B cell (primary cell): Measurements from ENCODE around the gene AUTS2. TPM values are rescaled to one million over a fixed set of nuclear protein-coding genes. Genes with fewer than 3 reads are reported as not detected.

Experiments
- ATAC-seq: fragments of 200-7000 bp; cut with Tn5 transposase; one replicate; pipeline ENCODE4 v1.10.0; 2021; ENCODE audit warnings: low read depth, mild to moderate bottlenecking, moderate number of reproducible peaks, moderate library complexity
- CTCF ChIA-PET: fragments of 350-600 bp; sonication (Branson Sonifier 250); formaldehyde crosslinking; loops from one replicate; lab custom pipeline; 2021; ENCODE audit warnings: antibody characterized with exemption, inconsistent platforms; lab: Charles Lee
- POLR2A ChIA-PET: fragments of 350-600 bp; sonication (Branson Sonifier 250); formaldehyde crosslinking; loops from one replicate; lab custom pipeline; 2021; ENCODE audit warnings: antibody characterized with exemption; lab: Charles Lee
- DNase-seq: peaks from one replicate; pipeline ENCODE4 v3.0.0; 2013
- H2AFZ ChIP-seq: 2 replicates; pipeline ENCODE4 v1.6.1; 2012; ENCODE audit warnings: mild to moderate bottlenecking, low read depth, low read length; ENCODE audit not compliant: insufficient read depth, poor library complexity, severe bottlenecking
- H3K27ac ChIP-seq, 2 donors: 1 replicate in 1 of 2; 2 replicates in 1 of 2; pipeline ENCODE4 v1.5.1; 2012 to 2013; ENCODE audit warnings: low read length in 2 of 2, mild to moderate bottlenecking in 2 of 2, moderate library complexity in 1 of 2
- H3K27me3 ChIP-seq, 4 experiments: fragments of 200-600 bp in 1 of 4; sonication (generic) in 1 of 4; replicated peaks in 1 of 4; 1 replicate in 2 of 4; 2 replicates in 2 of 4; pipeline versions ENCODE4 v1.6.1 to v1.7.0; 2013 to 2016; ENCODE audit warnings: low read length in 3 of 4, mild to moderate bottlenecking in 2 of 4, mixed read lengths in 1 of 4, moderate library complexity in 1 of 4; ENCODE audit not compliant: insufficient read depth in 4 of 4, control insufficient read depth in 3 of 4; ENCODE audit errors: control extremely low read depth in 1 of 4
- H3K36me3 ChIP-seq, 2 experiments: replicated peaks in 1 of 2; 1 replicate in 1 of 2; 2 replicates in 1 of 2; pipeline versions ENCODE4 v1.6.1 to v1.7.1; 2013; ENCODE audit warnings: low read length in 1 of 2; ENCODE audit not compliant: insufficient read depth in 2 of 2, control insufficient read depth in 1 of 2; ENCODE audit errors: control extremely low read depth in 1 of 2, extremely low read depth in 1 of 2
- H3K4me1 ChIP-seq, 2 donors: fragments of 200-600 bp in 1 of 2; sonication (generic) in 1 of 2; 1 replicate in 1 of 2; 2 replicates in 1 of 2; pipeline versions ENCODE4 v1.5.1 to v1.6.1; 2013 to 2017; ENCODE audit warnings: low read length in 2 of 2; ENCODE audit not compliant: control insufficient read depth in 2 of 2, insufficient read depth in 2 of 2
- H3K4me2 ChIP-seq: replicated peaks from 2 replicates; pipeline ENCODE3; 2012; ENCODE audit warnings: mild to moderate bottlenecking, low read depth, low read length; ENCODE audit not compliant: poor library complexity, severe bottlenecking
- H3K4me3 ChIP-seq, 5 experiments: fragments of 200-600 bp in 1 of 5; sonication (generic) in 1 of 5; 1 replicate in 3 of 5; 2 replicates in 2 of 5; pipeline versions ENCODE4 v1.5.1 to v1.7.0; 2011 to 2016; ENCODE audit warnings: low read length in 4 of 5, mild to moderate bottlenecking in 4 of 5, low read depth in 2 of 5, control low read depth in 1 of 5, moderate library complexity in 1 of 5; ENCODE audit not compliant: insufficient read depth in 1 of 5; ENCODE audit errors: control extremely low read depth in 1 of 5, extremely low read depth in 1 of 5
- H3K79me2 ChIP-seq: fragments of 200-600 bp; sonication (generic); one replicate; pipeline ENCODE4 v1.6.0; 2016; ENCODE audit warnings: low read length; ENCODE audit not compliant: control insufficient read depth, insufficient read depth
- H3K9ac ChIP-seq: fragments of 200-600 bp; sonication (generic); 2 replicates; pipeline ENCODE4 v1.6.1; 2017; ENCODE audit warnings: mild to moderate bottlenecking, low read length, moderate library complexity
- H3K9me3 ChIP-seq, 3 donors: one replicate each; pipeline versions ENCODE4 v1.6.1 to v1.7.1; 2013; ENCODE audit warnings: low read length in 2 of 3; ENCODE audit not compliant: control insufficient read depth in 2 of 3, insufficient read depth in 1 of 3; ENCODE audit errors: control extremely low read depth in 1 of 3
- H4K20me1 ChIP-seq: 2 replicates; pipeline ENCODE4 v1.6.0; 2012; ENCODE audit warnings: mild to moderate bottlenecking, low read length; ENCODE audit not compliant: insufficient read depth, control insufficient read depth, poor library complexity, severe bottlenecking
- H3K27ac Mint-ChIP-seq: one replicate; pipeline ENCODE4 v1.8.0; 2021; ENCODE audit warnings: mixed read lengths
- H3K27me3 Mint-ChIP-seq: one replicate; pipeline ENCODE4 v1.8.0; 2021; ENCODE audit warnings: mixed read lengths
- H3K4me1 Mint-ChIP-seq: one replicate; pipeline ENCODE4 v1.8.0; 2021; ENCODE audit warnings: mixed read lengths
- H3K4me3 Mint-ChIP-seq: one replicate; pipeline ENCODE4 v1.8.0; 2021; ENCODE audit warnings: mixed read lengths
- H3K9me3 Mint-ChIP-seq: one replicate; pipeline ENCODE4 v1.8.0; 2022; ENCODE audit warnings: mixed read lengths; ENCODE audit not compliant: insufficient read depth
- EZH2 ChIP-seq: IDR thresholded peaks from 2 replicates; pipeline ENCODE4 v1.6.1; 2012; ENCODE audit warnings: borderline replicate concordance, low read depth, mild to moderate bottlenecking, moderate library complexity, low read length; ENCODE audit not compliant: insufficient read depth, poor library complexity, severe bottlenecking
- WGBS: methylation state at CpG from one replicate; pipeline ENCODE4 v1.1.5; 2013; ENCODE audit warnings: missing lambda C conversion rate; ENCODE audit not compliant: insufficient coverage; 5-methylcytosine and 5-hydroxymethylcytosine counted together
- intact Hi-C: fragments of 100-400 bp; cut with micrococcal nuclease; formaldehyde crosslinking; loops from one replicate; pipeline ENCODE4 v1.10.0; 2022
- polyA plus RNA-seq: library from polyadenylated mRNA; depleted of rRNA; stranded (reverse); fragments of >200 nt; gene quantifications from 2 replicates; pipeline ENCODE4 v1.2.3, GENCODE V29; 2012
- total RNA-seq, 2 donors: library from RNA; stranded (reverse); fragments of 120-200 nt in 1 of 2; gene quantifications; 1 replicate in 1 of 2; 2 replicates in 1 of 2; pipeline versions ENCODE4 v1.2.3 to v1.2.4, GENCODE V29; 2013 to 2022
- TF ChIP-seq, protein P1 (sequence below): fragments of 200-600 bp; IDR thresholded peaks from one replicate; pipeline ENCODE4 v1.8.0; 2022; ENCODE audit warnings: antibody characterized with exemption, mild to moderate bottlenecking

Gene AUTS2
- total and polyA plus RNA-seq, 2 donors (not counting 1 experiment from before 2014, with no cell fraction given), result 22.3 to 35.0 TPM

DNA sequence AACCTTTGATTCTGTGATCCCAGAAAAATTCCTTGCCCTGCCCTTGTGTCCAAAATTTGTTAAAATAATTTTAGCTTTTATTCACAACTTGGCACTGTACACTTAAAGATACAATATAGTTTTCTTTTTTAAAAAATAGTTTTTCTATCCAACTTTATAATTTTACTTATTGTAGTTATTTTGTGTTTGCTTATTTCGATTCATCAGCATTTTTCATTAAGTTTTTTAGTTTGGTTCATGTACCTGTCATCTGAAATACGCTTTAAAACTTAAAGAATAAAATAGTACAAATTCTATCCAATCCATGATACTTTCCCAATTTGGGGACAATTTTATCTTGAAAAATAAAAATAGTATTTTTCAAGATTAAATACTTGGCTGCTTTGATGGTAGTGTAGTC lies 514.8 kb downstream of the AUTS2 start:
- H3K9ac ChIP-seq, result no peak overlapping the region
- H3K4me1 ChIP-seq, result no peaks in the 10 kb centered on the region
- H3K4me3 Mint-ChIP-seq, result no peak overlapping the region
- DNase-seq, result no peak
- ChIA-PET POLR2A (no interaction called here), CTCF (interaction anchor here (1.2 kb wide), 1 partner anchor 7 kb away, joined by 3 read pairs; no protein-coding TSS in a partner anchor)
- peaks cover 0 to 2% of the 10 kb centered on the region in 2 experiments for H3K36me3 ChIP-seq
- H3K27me3 Mint-ChIP-seq, result no peaks in the 10 kb centered on the region
- no peak for ATAC-seq
- no peaks in the 10 kb centered on the region for H3K9me3 ChIP-seq
- no peak overlapping the region for H3K27ac ChIP-seq
- no peak overlapping the region for H2AFZ ChIP-seq
- no peaks in the 10 kb centered on the region for H3K27me3 ChIP-seq
- no peak overlapping the region for H3K4me2 ChIP-seq
- H3K9me3 Mint-ChIP-seq, result no peaks in the 10 kb centered on the region
- H3K27ac Mint-ChIP-seq, result no peak overlapping the region
- TF ChIP-seq, protein P1, sequence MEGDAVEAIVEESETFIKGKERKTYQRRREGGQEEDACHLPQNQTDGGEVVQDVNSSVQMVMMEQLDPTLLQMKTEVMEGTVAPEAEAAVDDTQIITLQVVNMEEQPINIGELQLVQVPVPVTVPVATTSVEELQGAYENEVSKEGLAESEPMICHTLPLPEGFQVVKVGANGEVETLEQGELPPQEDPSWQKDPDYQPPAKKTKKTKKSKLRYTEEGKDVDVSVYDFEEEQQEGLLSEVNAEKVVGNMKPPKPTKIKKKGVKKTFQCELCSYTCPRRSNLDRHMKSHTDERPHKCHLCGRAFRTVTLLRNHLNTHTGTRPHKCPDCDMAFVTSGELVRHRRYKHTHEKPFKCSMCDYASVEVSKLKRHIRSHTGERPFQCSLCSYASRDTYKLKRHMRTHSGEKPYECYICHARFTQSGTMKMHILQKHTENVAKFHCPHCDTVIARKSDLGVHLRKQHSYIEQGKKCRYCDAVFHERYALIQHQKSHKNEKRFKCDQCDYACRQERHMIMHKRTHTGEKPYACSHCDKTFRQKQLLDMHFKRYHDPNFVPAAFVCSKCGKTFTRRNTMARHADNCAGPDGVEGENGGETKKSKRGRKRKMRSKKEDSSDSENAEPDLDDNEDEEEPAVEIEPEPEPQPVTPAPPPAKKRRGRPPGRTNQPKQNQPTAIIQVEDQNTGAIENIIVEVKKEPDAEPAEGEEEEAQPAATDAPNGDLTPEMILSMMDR, result no peak
- no peak for TF ChIP-seq EZH2
- intact Hi-C loops, result no loop called here
- no peaks in the 10 kb centered on the region for H3K79me2 ChIP-seq
- no peaks in the 10 kb centered on the region for H4K20me1 ChIP-seq
- H3K4me1 Mint-ChIP-seq, result peaks cover 4% of the 10 kb centered on the region
- no peak overlapping the region for H3K4me3 ChIP-seq
- no CpG with 5 or more reads among the region's 2 CpGs for WGBS

DNA sequence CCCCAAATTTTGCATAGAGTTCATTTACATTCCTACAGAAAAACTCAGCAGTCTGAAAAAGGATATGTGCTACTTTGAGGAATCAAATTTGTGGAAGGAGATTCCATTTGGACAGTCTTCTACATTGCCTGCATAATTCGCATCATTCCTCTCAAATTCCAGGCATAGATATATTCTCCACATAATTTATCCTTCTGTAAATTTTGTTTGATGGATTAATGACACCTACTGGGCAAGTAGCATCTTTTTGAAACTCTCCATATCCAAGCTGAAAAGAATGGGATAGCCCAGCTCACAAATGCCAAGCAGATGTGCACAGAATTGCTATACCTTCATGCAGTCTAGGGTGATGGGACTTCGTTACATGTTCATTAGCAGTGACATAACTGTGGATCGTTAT lies 515.3 kb downstream of the AUTS2 start:
- no peaks in the 10 kb centered on the region for H3K27me3 Mint-ChIP-seq
- Histone ChIP-seq H3K4me1 (no peaks in the 10 kb centered on the region), H3K27ac (no peak overlapping the region), H3K4me3 (no peak overlapping the region), H3K36me3 (peaks cover 0 to 5% of the 10 kb centered on the region in 2 experiments), H3K4me2 (no peak overlapping the region), H3K27me3 (no peaks in the 10 kb centered on the region), H3K9ac (no peak overlapping the region), H3K79me2 (no peaks in the 10 kb centered on the region), H2AFZ (no peak overlapping the region), H4K20me1 (no peaks in the 10 kb centered on the region), H3K9me3 (peaks cover 0 to 2% (median 0%) of the 10 kb centered on the region in 3 donors)
- ChIA-PET POLR2A (no interaction called here), CTCF (interaction anchor here (1.2 kb wide), 1 partner anchor 8 kb away, joined by 3 read pairs; no protein-coding TSS in a partner anchor)
- H3K9me3 Mint-ChIP-seq, result no peaks in the 10 kb centered on the region
- H3K4me3 Mint-ChIP-seq, result no peak overlapping the region
- DNase-seq, result no peak
- no peak overlapping the region for H3K27ac Mint-ChIP-seq
- no CpG with 5 or more reads among the region's 3 CpGs for WGBS
- no peak for TF ChIP-seq EZH2
- TF ChIP-seq, protein P1, result no peak
- ATAC-seq, result no peak
- peaks cover 4% of the 10 kb centered on the region for H3K4me1 Mint-ChIP-seq
- intact Hi-C loops, result no loop called here
